T-helper 1 cell (primary cell): ENCODE results near the gene THRB.
"Not testable (repeated sequence)": the region's sequence is repeated elsewhere in the genome, so short reads cannot be mapped to it uniquely, and the experiment has no call there.

Experiments
- DNase-seq, 5 donors: peaks; one replicate each; pipeline ENCODE4 v3.0.0-alpha.2; 2012 to 2020

Gene THRB

GRCh38 chr3:24443476-24443875 lies 51.2 kb downstream of the THRB start:
- DNase-seq, result no peak

GRCh38 chr3:24440760-24441464 lies 53.7 kb downstream of the THRB start:
- no peak for DNase-seq

GRCh38 chr3:24439021-24439420 lies 55.6 kb downstream of the THRB start:
- no peak for DNase-seq

- DNase-seq, result no peak
These were observed 57.3 kb downstream of the THRB start for GRCh38 chr3:24437326-24437725.

GRCh38 chr3:24435584-24435983 lies 59.1 kb downstream of the THRB start:
- DNase-seq, result no peak

- DNase-seq, result no peak
These were observed 60.0 kb downstream of the THRB start for GRCh38 chr3:24434651-24435050.

- DNase-seq, result no peak
These were observed 60.6 kb downstream of the THRB start for GRCh38 chr3:24433838-24434591.

- no peak for DNase-seq
These were observed 61.7 kb downstream of the THRB start for GRCh38 chr3:24432989-24433388.

GRCh38 chr3:24428481-24428880 lies 66.2 kb downstream of the THRB start:
- DNase-seq, result no peak

- no peak for DNase-seq
These were observed 67.8 kb downstream of the THRB start for GRCh38 chr3:24426896-24427295.

- DNase-seq, result not testable (repeated sequence)
These were observed 73.8 kb downstream of the THRB start for GRCh38 chr3:24420829-24421228.

GRCh38 chr3:24420224-24420623 lies 74.4 kb downstream of the THRB start:
- DNase-seq, result no peak

- no peak for DNase-seq
These were observed 75.4 kb downstream of the THRB start for GRCh38 chr3:24419067-24419791.

- DNase-seq, result no peak
These were observed 76.9 kb downstream of the THRB start for GRCh38 chr3:24417730-24418129.

- no peak for DNase-seq
These were observed 78.4 kb downstream of the THRB start for GRCh38 chr3:24416224-24416623.

GRCh38 chr3:24415824-24416223 lies 78.8 kb downstream of the THRB start:
- no peak for DNase-seq

- DNase-seq, result not testable (repeated sequence)
These were observed 81.0 kb downstream of the THRB start for GRCh38 chr3:24413662-24414061.

GRCh38 chr3:24410860-24411259 lies 83.8 kb downstream of the THRB start:
- no peak for DNase-seq

- DNase-seq, result no peak
These were observed 86.5 kb downstream of the THRB start for GRCh38 chr3:24407980-24408680.

GRCh38 chr3:24406900-24407299 lies 87.8 kb downstream of the THRB start:
- DNase-seq, result no peak

GRCh38 chr3:24405057-24405456 lies 89.6 kb downstream of the THRB start:
- no peak for DNase-seq

GRCh38 chr3:24401811-24402185 lies 92.9 kb downstream of the THRB start:
- DNase-seq, result no peak
